Lung (tissue), 12 donors: ENCODE data around the gene SMURF1. TPM values are rescaled to one million over a fixed set of nuclear protein-coding genes. Genes with fewer than 3 reads are reported as not detected.

ENCODE experiments used
- ATAC-seq: fragments of 200-7000 bp; cut with Tn5 transposase; one replicate; pipeline ENCODE4 v1.9.1; 2020; ENCODE audit warnings: moderate number of reproducible peaks; ENCODE audit not compliant: insufficient read depth, low FRiP score
- DNase-seq, 3 donors: peaks; one replicate each; pipeline ENCODE4 v3.0.0-alpha.2; 2013 to 2017
- H3K27ac ChIP-seq, 2 donors: one replicate each; pipeline ENCODE4 v1.5.1; 2013; ENCODE audit warnings: mild to moderate bottlenecking in 2 of 2, moderate library complexity in 2 of 2, control low read depth in 1 of 2, inconsistent platforms in 1 of 2, low read depth in 1 of 2, low read length in 1 of 2
- H3K27me3 ChIP-seq, 3 donors: one replicate each; pipeline ENCODE4 v1.5.1; 2013; ENCODE audit warnings: low read length in 2 of 3; ENCODE audit not compliant: control insufficient read depth in 3 of 3, insufficient read depth in 3 of 3
- H3K36me3 ChIP-seq, 4 donors: one replicate each; pipeline ENCODE4 v1.5.1; 2013; ENCODE audit warnings: low read length in 4 of 4, mild to moderate bottlenecking in 1 of 4, moderate library complexity in 1 of 4; ENCODE audit not compliant: control insufficient read depth in 4 of 4, insufficient read depth in 4 of 4
- H3K4me1 ChIP-seq, 5 donors: one replicate each; pipeline ENCODE4 v1.5.1; 2013; ENCODE audit warnings: low read length in 5 of 5, mild to moderate bottlenecking in 2 of 5, moderate library complexity in 1 of 5; ENCODE audit not compliant: control insufficient read depth in 5 of 5, insufficient read depth in 5 of 5
- H3K4me3 ChIP-seq: one replicate; pipeline ENCODE4 v1.5.1; 2013; ENCODE audit warnings: mild to moderate bottlenecking, control low read depth, moderate library complexity
- H3K9ac ChIP-seq, 2 donors: one replicate each; pipeline ENCODE4 v1.5.1; 2013; ENCODE audit warnings: low read length in 2 of 2, control low read depth in 1 of 2; ENCODE audit not compliant: insufficient read depth in 1 of 2
- H3K9me3 ChIP-seq, 4 donors: one replicate each; pipeline ENCODE4 v1.5.1; 2013; ENCODE audit warnings: low read length in 3 of 4, mild to moderate bottlenecking in 1 of 4, moderate library complexity in 1 of 4; ENCODE audit not compliant: control insufficient read depth in 4 of 4, insufficient read depth in 3 of 4
- WGBS, 2 donors: extraction: QIAGEN DNeasy Blood & Tissue Kit; methylation state at CpG; one replicate each; pipeline ENCODE4 v1.1.7; 2013; 5-methylcytosine and 5-hydroxymethylcytosine counted together
- polyA plus RNA-seq, 2 donors: library from polyadenylated mRNA; stranded (reverse); fragments of 200-250 nt; gene quantifications; one replicate each; pipeline ENCODE4 v1.2.1, GENCODE V29; 2013
- total RNA-seq, 2 donors: library from RNA; depleted of rRNA in 1 of 2; stranded (reverse); fragments of >200 nt in 1 of 2; gene quantifications; one replicate each; pipeline ENCODE4 v1.2.1, GENCODE V29; 2014 to 2021
- TF ChIP-seq, protein P1 (sequence below): IDR thresholded peaks from 2 replicates; pipeline ENCODE4 v1.5.1; 2012; ENCODE audit warnings: mild to moderate bottlenecking; ENCODE audit errors: control extremely low read depth, extremely low read depth
- donor health status: control.
- donor health status: control.
- donor health status: Bipolar disorder and iron deficiency.
- donor health status: healthy.
- donor health status: DM: yes; HTN: yes; CAD: no.

SMURF1 gene
- total and polyA plus RNA-seq, 4 donors, result 9.0 to 36.4 (median 21.5) TPM

DNA sequence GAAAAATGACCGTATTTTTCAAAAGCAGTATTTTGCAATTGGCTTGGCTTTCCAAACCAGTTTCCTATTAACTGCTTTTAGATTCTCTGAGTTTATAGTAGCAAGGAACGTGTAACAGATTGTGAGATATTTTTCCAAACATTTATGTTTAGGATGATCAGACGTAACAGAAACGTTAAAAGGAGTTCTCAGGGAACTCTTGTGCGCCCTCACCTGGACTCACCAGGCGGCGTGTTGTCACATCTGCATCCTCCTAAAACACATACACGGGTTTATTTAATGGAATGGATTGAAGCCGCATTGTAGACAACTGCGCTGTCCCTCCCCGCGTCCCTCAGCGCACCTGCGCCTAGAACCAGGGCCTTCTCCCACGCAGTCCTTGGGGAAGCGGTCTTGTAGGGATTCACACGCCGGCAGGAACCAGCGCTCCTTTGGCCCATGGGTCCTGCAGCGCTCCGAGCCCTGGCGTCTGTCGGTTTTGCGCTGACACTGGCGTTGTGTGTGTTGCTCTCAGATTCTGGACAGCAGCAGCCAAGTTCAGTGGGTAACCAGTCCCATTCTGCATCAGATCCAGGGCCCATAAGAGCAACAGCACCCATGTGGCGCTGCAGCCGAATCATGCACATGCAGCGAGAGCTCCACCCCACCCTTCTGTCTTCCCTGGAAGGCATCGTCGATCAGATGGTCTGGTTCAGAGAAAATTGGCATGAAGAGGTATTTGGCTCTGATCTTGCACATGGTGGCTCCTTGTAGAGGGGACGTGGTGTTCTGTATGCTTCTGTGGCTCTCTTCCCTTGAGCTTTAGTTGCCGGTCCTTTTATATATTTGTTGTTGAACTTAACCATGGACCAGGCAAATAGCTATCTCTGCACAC, 150.6 kb downstream of the SMURF1 start:
- peaks cover 28 to 63% (median 57%) of the 10 kb centered on the region in 4 donors for H3K36me3 ChIP-seq
- no peak for ATAC-seq
- no peak for DNase-seq
- H3K9me3 ChIP-seq, result peaks cover 0 to 1% (median 0%) of the 10 kb centered on the region in 4 donors
- TF ChIP-seq, protein P1, sequence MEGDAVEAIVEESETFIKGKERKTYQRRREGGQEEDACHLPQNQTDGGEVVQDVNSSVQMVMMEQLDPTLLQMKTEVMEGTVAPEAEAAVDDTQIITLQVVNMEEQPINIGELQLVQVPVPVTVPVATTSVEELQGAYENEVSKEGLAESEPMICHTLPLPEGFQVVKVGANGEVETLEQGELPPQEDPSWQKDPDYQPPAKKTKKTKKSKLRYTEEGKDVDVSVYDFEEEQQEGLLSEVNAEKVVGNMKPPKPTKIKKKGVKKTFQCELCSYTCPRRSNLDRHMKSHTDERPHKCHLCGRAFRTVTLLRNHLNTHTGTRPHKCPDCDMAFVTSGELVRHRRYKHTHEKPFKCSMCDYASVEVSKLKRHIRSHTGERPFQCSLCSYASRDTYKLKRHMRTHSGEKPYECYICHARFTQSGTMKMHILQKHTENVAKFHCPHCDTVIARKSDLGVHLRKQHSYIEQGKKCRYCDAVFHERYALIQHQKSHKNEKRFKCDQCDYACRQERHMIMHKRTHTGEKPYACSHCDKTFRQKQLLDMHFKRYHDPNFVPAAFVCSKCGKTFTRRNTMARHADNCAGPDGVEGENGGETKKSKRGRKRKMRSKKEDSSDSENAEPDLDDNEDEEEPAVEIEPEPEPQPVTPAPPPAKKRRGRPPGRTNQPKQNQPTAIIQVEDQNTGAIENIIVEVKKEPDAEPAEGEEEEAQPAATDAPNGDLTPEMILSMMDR, result no peak
- 94 to 96% methylated on average over 32 of the region's 32 CpGs for WGBS, 2 donors
- no peak overlapping the region for H3K4me3 ChIP-seq
- no peak overlapping the region for H3K27ac ChIP-seq
- H3K27me3 ChIP-seq, result no peaks in the 10 kb centered on the region
- H3K4me1 ChIP-seq, result no peaks in the 10 kb centered on the region
- H3K9ac ChIP-seq, result no peak overlapping the region

DNA sequence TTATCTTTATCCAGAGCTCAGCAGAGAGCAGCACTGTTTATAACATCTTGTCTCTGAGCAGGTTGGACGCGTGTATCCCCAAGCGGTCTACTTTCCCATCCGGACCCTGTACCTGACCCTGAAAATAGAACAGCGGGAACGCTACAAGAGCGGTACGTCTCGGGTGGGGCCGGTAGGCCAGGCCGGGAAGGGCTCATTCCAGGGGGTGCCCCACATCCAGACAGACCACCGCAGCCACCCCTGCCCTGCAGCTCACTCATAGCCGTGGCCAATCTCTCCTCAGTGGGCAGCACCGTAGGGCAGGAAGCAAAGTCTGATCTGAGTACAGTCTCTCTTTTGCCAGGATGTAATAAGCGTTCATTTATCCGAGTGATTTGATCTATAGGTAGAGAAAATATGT, 151.8 kb downstream of the SMURF1 start:
- no peak for ATAC-seq
- 96 to 97% methylated on average over 16 of the region's 16 CpGs for WGBS, 2 donors
- Histone ChIP-seq H3K4me1 (no peaks in the 10 kb centered on the region), H3K9ac (no peak overlapping the region), H3K27ac (no peak overlapping the region), H3K4me3 (no peak overlapping the region), H3K36me3 (peaks cover 28 to 73% (median 60%) of the 10 kb centered on the region in 4 donors), H3K27me3 (no peaks in the 10 kb centered on the region), H3K9me3 (peaks cover 0 to 1% (median 0%) of the 10 kb centered on the region in 4 donors)
- DNase-seq, result no peak
- TF ChIP-seq, protein P1, result no peak

DNA sequence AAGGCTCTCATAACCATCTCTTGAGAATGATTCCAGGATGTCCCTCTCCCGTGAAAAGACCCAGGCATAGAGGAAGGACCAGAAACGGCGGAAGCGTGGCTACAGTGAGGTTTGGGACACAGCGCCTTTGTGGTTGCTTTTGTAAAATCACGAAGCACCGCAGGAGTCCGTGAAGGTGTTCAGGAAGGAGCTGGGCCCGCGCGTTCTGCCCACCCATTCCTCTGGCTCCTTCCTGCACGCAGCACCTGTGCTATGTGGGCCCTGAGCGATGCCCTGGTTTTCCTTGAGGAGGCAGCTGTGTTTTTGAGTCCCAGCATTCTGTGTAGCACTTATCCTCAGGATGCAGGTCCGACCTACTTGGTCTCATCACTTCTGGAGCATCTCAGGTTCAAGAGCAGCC, 152.8 kb downstream of the SMURF1 start:
- H3K36me3 ChIP-seq, result peaks cover 26 to 80% (median 62%) of the 10 kb centered on the region in 4 donors

More for the DNA sequence above, 152.8 kb downstream of the SMURF1 start:
- ATAC-seq (no peak), DNase-seq (no peak)
- Histone ChIP-seq H3K4me1 (no peaks in the 10 kb centered on the region), H3K4me3 (no peak overlapping the region), H3K27me3 (no peaks in the 10 kb centered on the region), H3K9me3 (peaks cover 0 to 1% (median under 1%) of the 10 kb centered on the region in 4 donors), H3K27ac (no peak overlapping the region), H3K9ac (no peak overlapping the region)
- TF ChIP-seq, protein P1, result no peak
- WGBS, 2 donors, result 95 to 96% methylated on average over 14 of the region's 14 CpGs
